BLaER1 (cell line): ENCODE results near the gene MTUS2.

Experiments
- H3K27ac ChIP-seq: shearing (Covaris generic); formaldehyde crosslinking; 2 replicates; pipeline ENCODE4 v1.8.1; 2022
- H3K27me3 ChIP-seq: shearing (Covaris generic); formaldehyde crosslinking; 2 replicates; pipeline ENCODE4 v1.8.1; 2022
- H3K36me3 ChIP-seq: shearing (Covaris generic); formaldehyde crosslinking; 2 replicates; pipeline ENCODE4 v1.8.1; 2022
- H3K4me1 ChIP-seq: shearing (Covaris generic); formaldehyde crosslinking; 2 replicates; pipeline ENCODE4 v1.8.1; 2022
- H3K4me2 ChIP-seq: shearing (Covaris generic); formaldehyde crosslinking; 2 replicates; pipeline ENCODE4 v1.8.1; 2022
- H3K4me3 ChIP-seq: shearing (Covaris generic); formaldehyde crosslinking; 2 replicates; pipeline ENCODE4 v1.8.1; 2022
- H3K9ac ChIP-seq: shearing (Covaris generic); formaldehyde crosslinking; 2 replicates; pipeline ENCODE4 v1.8.1; 2022
- H3K9me3 ChIP-seq: shearing (Covaris generic); formaldehyde crosslinking; 2 replicates; pipeline ENCODE4 v1.8.1; 2022
- H4K20me1 ChIP-seq: shearing (Covaris generic); formaldehyde crosslinking; 2 replicates; pipeline ENCODE4 v1.8.1; 2022
- Cebpa-rat ChIP-seq: shearing (Covaris generic); IDR thresholded peaks from 2 replicates; pipeline ENCODE4 v1.8.1; 2022

The MTUS2 gene

DNA sequence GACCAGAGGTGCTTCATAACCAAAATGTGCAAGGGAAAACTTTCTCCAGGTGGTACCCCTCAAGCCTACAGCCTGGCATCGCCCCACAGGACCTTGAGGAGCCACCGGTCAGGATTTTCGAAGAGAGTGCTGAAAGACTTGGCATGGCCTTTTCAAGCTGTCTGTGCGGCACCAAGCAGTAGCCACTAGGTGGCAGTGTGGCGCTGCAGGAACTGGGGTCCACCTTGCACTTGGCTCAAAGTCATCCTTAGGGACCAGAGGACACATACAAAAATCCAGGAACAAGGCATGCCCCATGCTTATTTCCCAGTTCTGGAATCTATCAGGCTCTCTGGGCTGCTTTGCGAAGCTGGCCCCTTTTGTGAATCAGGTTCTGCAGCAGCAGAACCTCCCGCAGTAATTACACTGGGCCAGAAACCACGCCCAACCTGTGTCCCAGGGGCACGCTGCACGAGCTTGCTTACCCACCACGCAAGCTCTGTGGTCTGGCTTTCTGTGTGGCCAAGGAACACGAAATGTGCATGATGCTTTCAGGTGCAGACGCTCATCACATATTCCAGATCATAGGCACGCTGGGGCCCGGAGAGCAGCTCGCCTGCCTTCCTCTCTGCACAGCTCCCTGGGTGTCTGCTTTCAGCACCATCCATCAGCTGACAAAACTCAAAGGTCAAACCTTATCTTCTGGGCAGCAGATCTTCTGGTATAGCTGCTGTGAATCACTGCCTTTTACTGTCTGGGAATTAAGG is 688.2 kb downstream of the MTUS2 start:
- H4K20me1 ChIP-seq, result peaks cover 57% of the 10 kb centered on the region
- peaks cover 51% of the 10 kb centered on the region for H3K4me1 ChIP-seq
- H3K36me3 ChIP-seq, result peaks cover 32% of the 10 kb centered on the region
- H3K27ac ChIP-seq, result no peak overlapping the region
- no peaks in the 10 kb centered on the region for H3K27me3 ChIP-seq
- H3K4me2 ChIP-seq, result peak overlapping the region; percentile 43
- H3K4me3 ChIP-seq, result no peak overlapping the region
- H3K9me3 ChIP-seq, result no peaks in the 10 kb centered on the region
- no peak overlapping the region for H3K9ac ChIP-seq
- TF ChIP-seq Cebpa-rat, result no peak

DNA sequence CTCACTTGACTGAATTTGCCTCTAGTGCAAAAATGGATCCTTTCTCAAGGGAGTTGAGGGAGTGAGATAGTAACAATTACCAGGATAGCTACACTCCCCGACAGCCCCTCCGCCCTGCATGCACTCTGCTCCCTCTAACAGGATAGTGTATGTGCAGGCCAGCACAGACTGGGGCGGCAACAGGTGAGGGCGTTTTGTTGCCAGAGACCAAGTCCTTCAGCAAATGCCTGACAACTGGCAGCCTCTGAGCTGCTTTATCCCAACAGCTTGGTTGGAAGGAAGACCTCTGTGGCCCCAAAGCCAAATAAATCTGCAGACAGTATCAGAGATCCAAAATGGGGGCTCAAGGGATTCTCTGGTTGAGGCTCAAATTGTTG is 688.7 kb downstream of the MTUS2 start:
- Histone ChIP-seq H4K20me1 (peaks cover 63% of the 10 kb centered on the region), H3K9ac (no peak overlapping the region), H3K27ac (no peak overlapping the region)

DNA sequence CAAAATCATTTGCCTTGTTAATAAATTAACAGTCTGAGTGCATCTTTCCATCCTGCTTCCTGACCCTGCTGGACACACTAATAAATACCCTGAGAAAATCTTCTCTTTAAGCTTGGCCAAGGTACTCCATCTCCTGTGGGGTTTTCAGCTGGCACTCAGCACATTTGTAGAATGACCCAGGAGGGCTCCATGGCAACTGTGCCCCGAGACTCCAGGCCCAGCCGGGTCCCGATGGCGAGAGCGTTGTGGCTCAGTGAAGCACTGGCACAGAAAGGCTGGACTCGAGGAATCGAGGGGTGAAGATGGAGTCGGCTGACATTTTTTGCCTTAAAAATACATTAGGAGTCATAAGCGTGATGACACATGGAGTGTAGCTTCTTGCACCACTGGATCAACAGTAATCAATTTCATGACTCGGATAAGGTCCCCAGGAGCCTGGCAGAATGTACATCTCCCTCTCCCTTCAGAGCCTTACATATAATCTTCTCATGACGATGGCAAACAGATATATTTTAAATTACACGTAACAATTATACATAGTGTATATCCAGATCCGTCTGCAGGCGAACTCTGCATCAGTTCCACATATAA is 690.0 kb downstream of the MTUS2 start:
- H3K9ac ChIP-seq, result no peak overlapping the region
- H3K36me3 ChIP-seq, result peaks cover 50% of the 10 kb centered on the region
- no peaks in the 10 kb centered on the region for H3K9me3 ChIP-seq
- no peak overlapping the region for H3K4me2 ChIP-seq
- H4K20me1 ChIP-seq, result peaks cover 75% of the 10 kb centered on the region
- no peaks in the 10 kb centered on the region for H3K27me3 ChIP-seq
- H3K4me3 ChIP-seq, result no peak overlapping the region
- TF ChIP-seq Cebpa-rat, result no peak
- H3K4me1 ChIP-seq, result peaks cover 41% of the 10 kb centered on the region
- H3K27ac ChIP-seq, result no peak overlapping the region

More for the DNA sequence above, 688.7 kb downstream of the MTUS2 start:
- peak overlapping the region; percentile 43 for H3K4me2 ChIP-seq
- no peaks in the 10 kb centered on the region for H3K9me3 ChIP-seq
- H3K36me3 ChIP-seq, result peaks cover 38% of the 10 kb centered on the region
- no peak for TF ChIP-seq Cebpa-rat
- H3K27me3 ChIP-seq, result no peaks in the 10 kb centered on the region
- peaks cover 51% of the 10 kb centered on the region for H3K4me1 ChIP-seq
- H3K4me3 ChIP-seq, result no peak overlapping the region

DNA sequence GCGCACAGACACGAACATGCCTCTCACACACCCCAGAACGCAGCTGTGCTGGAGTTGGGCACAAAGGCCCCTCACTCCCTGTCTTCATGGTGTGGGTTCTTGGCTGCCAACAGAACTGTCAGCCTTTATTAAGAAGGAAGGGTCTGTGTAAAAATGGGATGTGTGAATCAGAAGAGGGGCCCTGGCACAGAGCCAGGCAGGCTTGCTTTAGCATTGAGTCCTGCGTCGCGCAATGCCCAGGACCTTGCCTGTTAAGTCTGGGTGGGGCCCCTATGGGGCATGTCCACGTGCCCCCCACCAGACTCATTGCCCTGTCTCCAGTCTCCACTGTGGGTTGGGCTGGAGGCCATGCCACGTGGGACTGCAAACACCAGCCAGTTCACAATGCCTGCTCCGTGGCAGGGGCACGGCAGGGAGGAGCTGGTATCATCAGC is 690.5 kb downstream of the MTUS2 start:
- Histone ChIP-seq H3K27ac (no peak overlapping the region), H3K4me2 (no peak overlapping the region), H3K36me3 (peaks cover 56% of the 10 kb centered on the region), H4K20me1 (peaks cover 81% of the 10 kb centered on the region), H3K9ac (no peak overlapping the region), H3K4me3 (no peak overlapping the region), H3K27me3 (no peaks in the 10 kb centered on the region), H3K4me1 (peaks cover 41% of the 10 kb centered on the region), H3K9me3 (no peaks in the 10 kb centered on the region)
- no peak for TF ChIP-seq Cebpa-rat

DNA sequence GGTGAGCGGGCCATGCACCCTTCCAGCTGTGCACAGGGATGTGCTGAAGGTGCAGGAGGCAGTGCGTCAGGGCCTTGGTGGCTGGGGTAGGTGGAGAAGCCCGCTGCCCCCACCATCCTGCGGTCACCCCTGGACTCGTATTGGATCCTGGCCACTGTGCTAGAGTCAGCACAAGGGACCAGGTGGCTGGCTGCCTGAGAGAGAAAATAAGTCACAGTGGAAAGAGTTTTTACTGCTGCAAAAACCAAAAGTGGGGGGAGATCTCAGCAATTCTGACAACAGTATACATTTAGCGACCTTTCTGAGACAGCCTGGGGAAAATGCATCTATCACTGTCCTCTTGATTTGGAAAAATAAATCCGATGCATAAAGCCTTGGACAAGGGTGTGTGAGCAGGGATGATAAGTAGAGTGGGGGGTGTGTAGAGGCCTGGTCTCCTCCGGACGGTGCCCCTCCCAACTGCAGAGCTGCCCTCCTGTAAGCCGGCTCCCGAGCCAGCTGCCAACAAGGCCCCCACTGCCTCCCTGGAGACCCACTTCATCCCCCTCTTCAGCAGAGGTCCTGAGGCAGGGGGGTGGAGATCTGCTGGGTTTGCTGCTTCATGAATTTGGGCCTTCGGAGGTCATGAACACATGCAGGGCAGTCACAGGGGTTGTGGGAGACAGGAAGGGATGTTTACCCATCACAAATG is 691.1 kb downstream of the MTUS2 start:
- Histone ChIP-seq H3K27ac (peak overlapping the region; percentile 30; the same call in 1 of the 2 replicates), H3K9ac (no peak overlapping the region), H4K20me1 (peaks cover 86% of the 10 kb centered on the region), H3K9me3 (no peaks in the 10 kb centered on the region), H3K36me3 (peaks cover 62% of the 10 kb centered on the region), H3K4me3 (no peak overlapping the region), H3K4me2 (no peak overlapping the region), H3K27me3 (no peaks in the 10 kb centered on the region), H3K4me1 (peaks cover 41% of the 10 kb centered on the region)
- TF ChIP-seq Cebpa-rat, result no peak

DNA sequence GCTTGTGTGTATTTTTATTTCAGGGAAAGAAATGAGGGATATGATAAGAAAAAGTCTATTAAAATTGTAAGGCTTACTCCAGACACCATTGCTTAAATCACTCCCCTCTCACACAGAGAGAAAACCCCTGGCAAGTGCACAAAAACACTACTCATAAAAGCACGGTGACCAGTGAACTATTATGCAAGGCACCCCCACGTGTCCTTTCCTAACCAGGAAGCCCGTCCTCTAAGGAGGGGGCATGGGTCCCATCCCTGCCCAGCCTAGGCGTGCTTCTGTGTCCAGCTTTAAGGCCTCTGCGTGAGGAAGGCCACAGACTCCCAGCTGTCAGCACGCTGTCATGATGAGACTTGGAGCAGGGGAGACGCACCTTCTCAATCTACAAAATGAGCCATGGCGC is 691.8 kb downstream of the MTUS2 start:
- Histone ChIP-seq H3K4me3 (no peak overlapping the region), H3K36me3 (peaks cover 69% of the 10 kb centered on the region), H3K4me1 (peaks cover 36% of the 10 kb centered on the region), H3K4me2 (no peak overlapping the region), H3K9me3 (no peaks in the 10 kb centered on the region), H3K27ac (peak overlapping the region; percentile 30; the same call in 1 of the 2 replicates), H4K20me1 (peaks cover 86% of the 10 kb centered on the region), H3K27me3 (no peaks in the 10 kb centered on the region), H3K9ac (no peak overlapping the region)
- TF ChIP-seq Cebpa-rat, result no peak

DNA sequence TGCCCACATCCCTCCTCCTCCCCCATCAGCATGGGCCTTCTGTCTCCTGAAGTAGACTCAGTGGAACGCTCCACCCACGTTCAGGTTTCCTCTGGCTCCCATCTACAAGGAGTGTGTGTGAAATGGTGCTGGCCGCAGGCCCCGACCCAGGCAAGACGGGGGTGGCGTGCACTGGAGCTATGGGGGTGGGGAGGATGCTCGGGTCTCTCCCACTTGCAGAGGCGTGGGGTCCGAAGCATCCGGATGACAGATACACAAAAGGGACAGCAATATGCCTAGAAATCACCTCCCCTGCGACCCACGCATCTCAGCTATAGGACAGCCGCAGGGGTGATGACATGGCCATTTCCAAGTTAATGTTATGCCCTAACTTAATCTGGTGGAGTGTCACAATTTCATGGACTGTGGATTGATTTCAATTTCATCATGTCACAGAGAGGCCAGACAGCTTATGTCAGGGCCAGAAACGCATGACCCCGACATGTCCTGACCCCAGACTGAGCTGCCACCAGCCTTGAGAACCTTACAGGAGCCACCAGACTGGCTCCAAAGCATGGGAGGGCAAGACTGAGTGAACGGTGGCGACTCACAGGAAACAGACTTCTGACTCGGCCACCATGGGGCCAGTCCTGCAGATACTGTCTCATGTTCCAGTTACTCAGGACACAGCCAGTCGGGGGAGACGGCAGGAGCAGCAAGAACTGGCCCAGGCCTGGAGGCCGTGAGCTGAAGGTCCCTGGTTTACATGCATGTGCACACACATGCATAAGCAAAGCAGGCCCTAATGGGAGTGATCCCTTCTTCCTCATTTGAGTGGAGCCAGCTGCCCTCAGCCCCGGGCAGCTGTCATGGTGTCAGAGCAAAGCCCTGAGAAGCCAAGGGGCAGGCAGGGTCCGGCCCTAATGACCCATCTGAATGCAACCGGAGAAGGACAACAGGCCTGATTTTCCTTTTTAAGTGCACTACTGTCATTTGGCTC is 693.2 kb downstream of the MTUS2 start:
- Histone ChIP-seq H3K4me2 (no peak overlapping the region), H3K9ac (no peak overlapping the region), H3K4me3 (no peak overlapping the region), H3K4me1 (peaks cover 23% of the 10 kb centered on the region), H4K20me1 (peaks cover 82% of the 10 kb centered on the region), H3K27me3 (no peaks in the 10 kb centered on the region), H3K27ac (no peak overlapping the region), H3K36me3 (peaks cover 82% of the 10 kb centered on the region), H3K9me3 (no peaks in the 10 kb centered on the region)
- TF ChIP-seq Cebpa-rat, result no peak

DNA sequence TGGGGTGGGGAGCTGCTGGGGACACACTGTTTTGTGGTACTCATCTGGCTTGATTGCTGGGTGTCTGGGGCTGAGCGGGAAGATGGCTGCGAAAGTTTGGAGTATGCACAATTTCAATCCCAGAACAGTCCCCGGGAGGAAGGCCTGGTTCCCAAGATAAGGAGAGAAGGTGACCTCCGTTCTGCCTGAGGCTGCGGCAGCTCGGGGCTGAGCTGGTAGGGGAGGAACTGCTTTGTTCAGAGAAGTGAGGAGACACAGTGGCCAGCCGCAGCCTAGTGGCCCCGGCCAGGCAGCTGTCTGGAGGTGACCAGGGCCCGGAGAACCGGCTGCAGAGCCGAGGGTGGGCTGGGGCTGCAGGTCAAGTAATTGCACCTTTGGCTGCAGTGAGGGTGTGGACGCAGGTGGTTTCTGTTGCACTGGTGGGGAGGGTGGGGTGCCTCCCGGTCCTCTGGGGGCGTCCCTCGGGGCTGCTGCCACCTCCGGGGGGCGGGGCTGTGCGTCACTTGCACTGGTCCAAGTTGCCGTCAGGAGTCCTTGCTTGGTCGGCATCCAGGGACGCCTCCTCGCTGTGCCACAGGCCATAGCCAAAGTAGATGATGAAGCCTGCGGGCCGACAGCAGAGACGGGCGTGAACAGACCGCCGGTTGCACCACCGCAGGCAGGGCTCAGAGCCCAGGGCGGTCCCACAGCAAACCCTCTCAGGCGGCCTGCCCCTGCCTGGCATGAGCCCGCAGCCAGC is 694.0 kb downstream of the MTUS2 start:
- Histone ChIP-seq H3K9ac (no peak overlapping the region), H3K9me3 (no peaks in the 10 kb centered on the region), H3K4me2 (no peak overlapping the region), H3K27ac (no peak overlapping the region), H3K4me1 (peaks cover 14% of the 10 kb centered on the region), H3K27me3 (no peaks in the 10 kb centered on the region), H3K4me3 (no peak overlapping the region), H3K36me3 (peaks cover 91% of the 10 kb centered on the region), H4K20me1 (peaks cover 73% of the 10 kb centered on the region)
- TF ChIP-seq Cebpa-rat, result no peak
